Right lobe of liver (tissue), 6 donors: ENCODE data around the gene ATXN10. TPM values are rescaled to one million over a fixed set of nuclear protein-coding genes. Genes with fewer than 3 reads are reported as not detected.

Experiments used
- ATAC-seq, 4 donors: fragments of 200-7000 bp; cut with Tn5 transposase; one replicate each; pipeline ENCODE4 v1.9.1; 2020; ENCODE audit warnings: mild to moderate bottlenecking in 4 of 4, moderate library complexity in 4 of 4
- DNase-seq, 3 donors: peaks; one replicate each; pipeline ENCODE4 v3.0.0-alpha.2; 2020
- H3K27ac ChIP-seq, 3 donors: fragments of 200-600 bp; one replicate each; pipeline ENCODE4 v1.8.0; 2022
- H3K27me3 ChIP-seq, 2 donors: fragments of 200-600 bp; one replicate each; pipeline ENCODE4 v1.8.0; 2022
- H3K36me3 ChIP-seq, 4 donors: fragments of 200-600 bp; sonication (generic) in 1 of 4; one replicate each; pipeline versions ENCODE4 v1.5.1 to v1.8.0; 2017 to 2022; ENCODE audit warnings: control low read depth in 1 of 4
- H3K4me1 ChIP-seq, 4 donors: fragments of 200-600 bp; sonication (generic) in 1 of 4; one replicate each; pipeline versions ENCODE4 v1.5.1 to v1.8.0; 2017 to 2022; ENCODE audit warnings: control low read depth in 1 of 4
- H3K4me3 ChIP-seq, 3 donors: fragments of 200-600 bp; one replicate each; pipeline ENCODE4 v1.8.0; 2022
- H3K9me3 ChIP-seq, 4 donors: fragments of 200-600 bp; sonication (generic) in 1 of 4; one replicate each; pipeline versions ENCODE4 v1.5.1 to v1.8.0; 2017 to 2022; ENCODE audit warnings: control low read depth in 1 of 4
- POLR2A ChIP-seq: fragments of 450-650 bp; IDR thresholded peaks from one replicate; pipeline ENCODE4 v1.6.1; 2017; ENCODE audit warnings: antibody characterized with exemption, mild to moderate bottlenecking
- WGBS: methylation state at CpG from one replicate; pipeline ENCODE4 v1.1.6; 2018; ENCODE audit warnings: low coverage, low lambda C conversion rate; ENCODE audit not compliant: insufficient coverage; ENCODE audit errors: missing lambda C conversion rate; 5-methylcytosine and 5-hydroxymethylcytosine counted together
- intact Hi-C, 2 donors: fragments of 100-400 bp; cut with DNase I; formaldehyde crosslinking; loops; one replicate each; pipeline versions ENCODE4 v1.11.2 to v1.14.1; 2022
- total RNA-seq, 6 experiments: library from RNA; depleted of rRNA in 2 of 6; stranded (reverse); fragments of >200 nt in 2 of 6; fragmentation: NEBNext Ultra II Directional in 3 of 6; extraction: Animal tissue kit (Norgen Biotek cat#: 25700) in 3 of 6; gene quantifications; one replicate each; pipeline versions ENCODE4 v1.1.0 to v1.2.4, GENCODE V29; 2016 to 2023
- TF ChIP-seq, protein P1 (sequence below), 4 donors: fragments of 200-600 bp in 3 of 4; fragments of 450-650 bp in 1 of 4; IDR thresholded peaks; one replicate each; pipeline versions ENCODE4 v1.5.1 to v1.8.0; 2016 to 2022; ENCODE audit warnings: antibody characterized with exemption in 4 of 4, mild to moderate bottlenecking in 2 of 4
- donor health status: DM: no; HTN: yes; CAD: no.
- donor health status: DM: no; HTN: no; CAD: no.
- donor health status: DM: no; HTN: no; CAD: no.
- donor health status: DM: no; HTN: yes; CAD: no.
- donor health status: DM: no; HTN: yes; CAD: no.

ATXN10 gene
- total RNA-seq, 6 experiments from 2014 or later = 70.0 to 118 (median 84.3) TPM

DNA sequence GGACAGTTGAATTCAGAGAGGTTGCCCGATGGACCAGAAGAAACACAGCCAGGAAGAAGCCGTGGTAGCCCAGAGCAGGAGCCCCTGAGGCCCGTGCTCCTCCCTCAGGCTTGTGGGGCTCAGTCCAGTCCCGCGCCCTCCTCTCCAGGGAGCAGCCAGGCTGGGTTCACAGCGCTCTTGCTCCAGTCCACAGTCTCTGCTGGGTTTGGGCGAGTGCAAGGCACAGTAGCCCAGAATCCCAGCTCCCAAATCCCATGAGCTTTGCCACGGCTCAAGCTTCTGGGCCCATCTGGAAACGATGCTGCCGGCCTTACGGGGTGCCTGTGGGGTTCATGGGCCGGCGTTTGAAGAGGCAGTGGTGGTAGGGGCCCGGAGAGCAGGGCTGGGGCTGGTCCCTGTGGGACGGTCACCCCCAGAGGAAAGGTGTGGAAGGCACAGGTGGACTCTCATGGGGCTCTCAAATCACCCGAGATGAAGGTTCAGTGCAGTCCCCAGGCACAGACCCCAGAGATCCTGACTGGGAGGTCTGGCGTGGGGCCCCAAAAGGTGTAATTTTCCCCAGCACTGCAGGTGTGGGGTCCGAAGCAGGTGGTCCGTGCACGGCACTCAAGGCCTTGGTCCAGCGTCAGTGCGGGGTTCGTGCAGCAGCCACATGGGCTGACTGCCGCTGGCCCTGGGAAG, 30.6 kb upstream of the ATXN10 start:
- WGBS = 47% methylated on average over 3 of the region's 24 CpGs

DNA sequence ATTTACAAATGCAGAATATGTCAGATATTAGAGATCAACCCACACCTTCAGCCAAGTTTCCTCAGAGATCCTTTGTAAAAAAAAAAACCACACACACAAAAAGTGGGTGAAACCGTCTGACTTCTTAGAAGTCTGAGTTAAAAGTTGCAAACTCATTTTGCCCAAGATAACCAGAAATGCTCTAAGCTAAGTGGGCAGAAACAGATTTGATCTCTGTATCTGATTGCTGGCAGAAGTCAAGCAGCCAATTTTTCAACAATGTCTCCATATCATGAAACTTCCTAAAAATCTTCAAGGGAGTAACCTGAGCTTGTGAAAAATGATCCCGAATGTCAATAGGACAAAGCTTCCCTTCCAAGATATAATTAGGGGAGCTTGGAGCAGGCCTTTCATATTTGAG, 28.6 kb upstream of the ATXN10 start:
- Histone ChIP-seq H3K27ac (no peak overlapping the region), H3K4me1 (peaks cover 0 to 3% (median 0%) of the 10 kb centered on the region in 4 donors), H3K9me3 (no peaks in the 10 kb centered on the region), H3K27me3 (no peaks in the 10 kb centered on the region), H3K4me3 (no peak overlapping the region), H3K36me3 (no peaks in the 10 kb centered on the region)
- ATAC-seq (no peak), DNase-seq (no peak)
- intact Hi-C loops = loop anchor here in 1 of 2 donors (10.0 kb wide), 2 partner anchors 192 to 222 kb away; no protein-coding TSS in a partner anchor
- 63% methylated on average over 2 of the region's 2 CpGs for WGBS
- TF ChIP-seq POLR2A = no peak
- TF ChIP-seq, protein P1, sequence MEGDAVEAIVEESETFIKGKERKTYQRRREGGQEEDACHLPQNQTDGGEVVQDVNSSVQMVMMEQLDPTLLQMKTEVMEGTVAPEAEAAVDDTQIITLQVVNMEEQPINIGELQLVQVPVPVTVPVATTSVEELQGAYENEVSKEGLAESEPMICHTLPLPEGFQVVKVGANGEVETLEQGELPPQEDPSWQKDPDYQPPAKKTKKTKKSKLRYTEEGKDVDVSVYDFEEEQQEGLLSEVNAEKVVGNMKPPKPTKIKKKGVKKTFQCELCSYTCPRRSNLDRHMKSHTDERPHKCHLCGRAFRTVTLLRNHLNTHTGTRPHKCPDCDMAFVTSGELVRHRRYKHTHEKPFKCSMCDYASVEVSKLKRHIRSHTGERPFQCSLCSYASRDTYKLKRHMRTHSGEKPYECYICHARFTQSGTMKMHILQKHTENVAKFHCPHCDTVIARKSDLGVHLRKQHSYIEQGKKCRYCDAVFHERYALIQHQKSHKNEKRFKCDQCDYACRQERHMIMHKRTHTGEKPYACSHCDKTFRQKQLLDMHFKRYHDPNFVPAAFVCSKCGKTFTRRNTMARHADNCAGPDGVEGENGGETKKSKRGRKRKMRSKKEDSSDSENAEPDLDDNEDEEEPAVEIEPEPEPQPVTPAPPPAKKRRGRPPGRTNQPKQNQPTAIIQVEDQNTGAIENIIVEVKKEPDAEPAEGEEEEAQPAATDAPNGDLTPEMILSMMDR (IDR thresholded peaks at IDR 0.05) = no peak

More for the DNA sequence above, 30.6 kb upstream of the ATXN10 start:
- no peak overlapping the region for H3K4me3 ChIP-seq
- intact Hi-C loops = loop anchor here in 1 of 2 donors (10.0 kb wide), 2 partner anchors 194 to 224 kb away; no protein-coding TSS in a partner anchor
- H3K36me3 ChIP-seq = no peaks in the 10 kb centered on the region
- ATAC-seq = no peak
- TF ChIP-seq POLR2A = no peak
- TF ChIP-seq, protein P1 (IDR thresholded peaks at IDR 0.05) = no peak
- peaks cover 0 to 3% (median 0%) of the 10 kb centered on the region in 4 donors for H3K4me1 ChIP-seq
- H3K27ac ChIP-seq = no peak overlapping the region
- peak in 1 of 3 donors; percentile 36 for DNase-seq
- H3K27me3 ChIP-seq = no peaks in the 10 kb centered on the region
- no peaks in the 10 kb centered on the region for H3K9me3 ChIP-seq

DNA sequence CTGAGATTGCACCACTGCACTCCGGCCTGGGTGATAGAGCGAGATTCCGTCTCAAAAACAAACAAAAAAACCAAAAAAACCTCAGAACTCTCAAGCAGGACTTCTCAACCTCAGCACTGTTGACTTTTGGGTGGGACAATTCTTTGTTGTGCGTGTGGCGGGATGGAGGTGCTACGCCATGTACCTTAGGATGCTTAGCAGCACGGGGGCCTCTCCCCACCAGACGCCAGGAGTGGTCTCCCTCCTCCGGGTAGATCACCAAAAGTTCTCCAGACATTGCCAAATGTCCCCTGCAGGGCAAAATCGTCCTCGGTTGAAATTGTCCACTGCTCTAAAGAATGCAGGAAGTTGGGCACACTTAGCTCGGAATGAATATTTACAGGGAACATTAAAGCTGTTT, 26.9 kb upstream of the ATXN10 start:
- no peak overlapping the region for H3K27ac ChIP-seq
- ATAC-seq = no peak
- no peaks in the 10 kb centered on the region for H3K9me3 ChIP-seq
- intact Hi-C loops = loop anchor here in 1 of 2 donors (10.0 kb wide), 2 partner anchors 190 to 220 kb away; no protein-coding TSS in a partner anchor
- H3K4me3 ChIP-seq = no peak overlapping the region
- peaks cover 0 to 3% (median 0%) of the 10 kb centered on the region in 4 donors for H3K4me1 ChIP-seq
- peak in 1 of 3 donors; percentile 36 for DNase-seq
- H3K36me3 ChIP-seq = no peaks in the 10 kb centered on the region
- 61% methylated on average over 9 of the region's 12 CpGs for WGBS
- no peaks in the 10 kb centered on the region for H3K27me3 ChIP-seq
- TF ChIP-seq POLR2A = no peak
- TF ChIP-seq, protein P1 (IDR thresholded peaks at IDR 0.05) = no peak

DNA sequence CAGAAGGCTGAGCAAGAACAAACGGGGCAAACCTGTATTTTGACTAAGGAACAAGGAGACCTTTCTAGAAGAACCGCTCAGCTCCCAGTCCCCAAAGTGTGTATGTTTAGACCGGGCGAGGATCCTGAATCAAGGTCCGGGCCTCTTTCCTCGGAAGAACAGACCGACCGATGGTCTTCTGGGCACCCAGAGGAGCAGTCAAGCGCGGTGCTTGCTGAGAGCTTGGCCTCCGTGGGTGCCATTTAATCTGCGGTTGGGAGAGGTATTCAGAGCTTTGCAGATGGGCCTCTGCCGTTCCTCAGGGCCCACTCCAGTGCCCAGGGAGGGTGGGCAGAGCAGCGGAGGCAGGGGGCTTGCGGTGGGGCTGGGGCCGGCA, 26.5 kb upstream of the ATXN10 start:
- no peak overlapping the region for H3K27ac ChIP-seq
- H3K4me3 ChIP-seq = peak overlapping the region in 1 of 3 donors; percentile 11
- TF ChIP-seq POLR2A = no peak
- TF ChIP-seq, protein P1 (IDR thresholded peaks at IDR 0.05) = no peak
- WGBS = 48% methylated on average over 6 of the region's 16 CpGs
- ATAC-seq = peak in 1 of 4 donors; percentile 15
- H3K4me1 ChIP-seq = peaks cover 0 to 3% (median 0%) of the 10 kb centered on the region in 4 donors
- H3K27me3 ChIP-seq = no peaks in the 10 kb centered on the region
- DNase-seq = no peak
- intact Hi-C loops = loop anchor here in 1 of 2 donors (10.0 kb wide), 2 partner anchors 190 to 220 kb away; no protein-coding TSS in a partner anchor
- H3K36me3 ChIP-seq = no peaks in the 10 kb centered on the region
- no peaks in the 10 kb centered on the region for H3K9me3 ChIP-seq
